HG03354 (cell line): ENCODE measurements around the gene PRICKLE1.
"Not testable (repeated sequence)": the region's sequence is repeated elsewhere in the genome, so short reads cannot be mapped to it uniquely, and the experiment has no call there.

Source experiments
- ATAC-seq: cut with Tn5 transposase; IDR thresholded peaks from one replicate; pipeline ENCODE4 v1.9.1; 2021; ENCODE audit warnings: mild to moderate bottlenecking; ENCODE audit not compliant: unreplicated experiment, poor library complexity, severe bottlenecking

Gene PRICKLE1

GRCh38 chr12:42564556-42564955 lies 25.0 kb downstream of the PRICKLE1 start:
- ATAC-seq: no peak

DNA sequence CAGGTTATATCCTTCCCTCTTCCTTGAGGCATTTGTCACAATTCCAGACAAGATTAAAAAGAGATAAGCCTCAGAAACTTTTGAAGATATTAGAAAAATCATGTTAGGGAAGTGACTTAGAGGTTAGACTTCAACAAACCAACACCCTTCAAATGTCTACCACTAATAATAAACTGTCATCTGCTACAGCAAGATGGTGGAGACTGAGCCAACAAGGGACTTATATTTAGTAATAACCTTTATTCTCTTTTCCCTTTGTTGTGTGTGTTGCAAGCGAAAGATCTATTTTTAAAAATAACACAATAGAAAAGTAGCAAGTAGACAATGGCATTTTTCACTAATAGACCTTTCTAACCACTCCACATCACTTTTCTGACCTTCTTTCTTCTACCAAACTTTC lies 28.6 kb downstream of the PRICKLE1 start:
- no peak for ATAC-seq

DNA sequence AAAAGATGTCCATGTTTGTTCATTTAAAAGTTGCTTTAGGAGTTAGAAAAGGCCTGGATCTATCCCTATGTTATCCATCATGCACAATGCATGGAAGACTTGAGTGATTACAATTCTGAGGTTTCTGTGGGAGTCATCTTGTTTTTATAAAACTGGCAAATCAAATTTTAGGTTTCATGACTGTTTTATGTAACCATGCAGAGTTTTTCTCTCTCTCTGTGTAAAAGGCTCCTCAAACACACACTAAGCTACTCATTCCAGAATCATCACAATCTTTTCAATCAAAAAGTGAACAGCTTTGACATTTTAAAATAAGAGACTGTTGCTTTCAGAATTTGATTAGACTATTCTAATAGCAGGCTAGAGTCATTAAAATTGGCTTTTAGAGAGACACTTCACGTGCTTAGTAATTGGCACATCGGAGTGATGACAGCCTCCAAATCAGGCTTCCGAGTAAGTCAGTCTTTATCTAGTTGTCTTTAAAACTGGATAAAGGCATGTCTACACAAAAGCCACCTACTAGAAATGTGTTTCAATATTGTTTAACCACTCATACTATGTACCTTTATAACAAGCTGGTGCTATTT lies 31.9 kb downstream of the PRICKLE1 start:
- ATAC-seq: no peak

GRCh38 chr12:42556917-42557316 lies 32.6 kb downstream of the PRICKLE1 start:
- no peak for ATAC-seq

GRCh38 chr12:42552822-42553221 lies 36.7 kb downstream of the PRICKLE1 start:
- ATAC-seq: no peak

GRCh38 chr12:42550800-42551199 lies 38.7 kb downstream of the PRICKLE1 start:
- ATAC-seq: no peak

- ATAC-seq: no peak
Measured at GRCh38 chr12:42546709-42547108, 42.8 kb downstream of the PRICKLE1 start.

GRCh38 chr12:42541965-42542364 lies 47.6 kb downstream of the PRICKLE1 start:
- ATAC-seq: no peak

- not testable (repeated sequence) for ATAC-seq
Measured at GRCh38 chr12:42541308-42541707, 48.2 kb downstream of the PRICKLE1 start.

DNA sequence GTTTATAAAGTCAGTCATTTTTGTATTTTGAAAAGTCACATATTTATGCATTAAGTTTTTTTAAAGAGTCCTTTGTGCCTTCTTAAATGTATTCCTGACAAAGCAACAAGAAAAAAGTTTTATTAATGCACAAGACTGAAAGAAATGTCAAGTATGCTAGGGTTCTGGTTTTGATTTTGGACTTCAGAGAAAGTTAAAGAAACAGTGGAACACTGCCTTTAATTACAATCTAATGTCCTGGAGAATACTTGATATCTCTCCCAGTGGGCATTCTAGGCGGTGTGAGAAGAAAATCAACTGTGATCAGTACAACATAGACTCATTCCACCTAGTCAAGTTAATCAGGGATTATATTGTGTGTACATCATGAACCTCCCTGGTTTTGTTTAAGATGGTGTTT lies 49.9 kb downstream of the PRICKLE1 start:
- no peak for ATAC-seq

GRCh38 chr12:42538203-42538602 lies 51.3 kb downstream of the PRICKLE1 start:
- ATAC-seq: no peak

DNA sequence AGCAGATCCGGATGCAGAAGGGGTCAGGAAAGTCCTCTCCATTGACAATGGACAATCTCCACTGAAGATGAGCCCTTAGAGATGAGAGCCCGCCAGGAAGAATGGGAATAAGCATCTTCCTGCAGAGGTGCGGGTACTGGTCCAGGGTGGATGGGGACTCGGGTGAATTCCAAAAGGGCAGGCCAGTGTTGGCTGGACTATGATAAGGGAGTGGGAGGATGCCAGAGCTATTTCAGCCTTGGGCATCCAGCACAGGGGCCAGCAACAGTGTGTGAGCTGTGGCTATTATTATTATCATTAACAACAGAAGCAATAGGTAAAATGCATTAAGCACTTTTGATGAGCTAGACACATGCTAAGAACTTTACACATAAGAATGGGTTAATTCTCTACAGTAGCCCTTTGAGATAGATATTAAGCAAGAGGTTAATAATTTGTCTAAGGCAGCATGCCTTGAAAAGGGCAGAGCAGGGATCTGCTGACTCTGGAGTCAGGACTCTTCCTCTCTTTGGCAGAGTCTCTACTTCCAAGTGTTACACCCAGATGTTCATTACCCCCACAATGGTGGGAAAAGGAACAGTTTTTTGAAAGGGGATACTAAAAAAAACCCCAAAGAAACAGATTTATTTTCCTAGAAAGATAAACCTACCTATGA lies 55.2 kb downstream of the PRICKLE1 start:
- ATAC-seq: no peak

- no peak for ATAC-seq
Measured at GRCh38 chr12:42530284-42530683, 59.3 kb downstream of the PRICKLE1 start.

- no peak for ATAC-seq
Measured at GRCh38 chr12:42525444-42525843, 64.1 kb downstream of the PRICKLE1 start.

DNA sequence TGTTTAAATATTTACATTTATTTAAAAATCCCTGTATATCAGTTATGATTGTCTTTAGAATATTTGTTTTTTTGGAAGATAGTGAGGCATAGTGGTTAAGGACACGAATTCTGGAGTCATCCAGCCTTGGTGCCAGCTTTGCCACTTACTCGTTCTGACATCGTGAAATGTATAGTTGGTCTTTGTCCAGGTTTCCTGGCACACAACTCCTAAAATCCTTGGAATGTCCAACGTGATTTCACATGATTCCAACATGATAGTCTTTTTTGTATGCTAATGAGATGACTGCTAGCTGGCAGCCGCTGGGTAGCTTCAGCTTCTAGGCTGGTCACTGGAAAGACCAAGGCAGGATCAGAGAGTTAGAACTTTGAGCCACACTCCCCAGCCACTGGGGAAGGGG lies 64.8 kb downstream of the PRICKLE1 start:
- no peak for ATAC-seq

- no peak for ATAC-seq
Measured at GRCh38 chr12:42516573-42516972, 73.0 kb downstream of the PRICKLE1 start.

GRCh38 chr12:42511656-42512055 lies 77.9 kb downstream of the PRICKLE1 start:
- no peak for ATAC-seq

- ATAC-seq: no peak
Measured at GRCh38 chr12:42510823-42511222, 78.7 kb downstream of the PRICKLE1 start.

GRCh38 chr12:42508913-42509460 lies 80.6 kb downstream of the PRICKLE1 start:
- no peak for ATAC-seq

GRCh38 chr12:42507565-42507964 lies 82.0 kb downstream of the PRICKLE1 start:
- no peak for ATAC-seq

DNA sequence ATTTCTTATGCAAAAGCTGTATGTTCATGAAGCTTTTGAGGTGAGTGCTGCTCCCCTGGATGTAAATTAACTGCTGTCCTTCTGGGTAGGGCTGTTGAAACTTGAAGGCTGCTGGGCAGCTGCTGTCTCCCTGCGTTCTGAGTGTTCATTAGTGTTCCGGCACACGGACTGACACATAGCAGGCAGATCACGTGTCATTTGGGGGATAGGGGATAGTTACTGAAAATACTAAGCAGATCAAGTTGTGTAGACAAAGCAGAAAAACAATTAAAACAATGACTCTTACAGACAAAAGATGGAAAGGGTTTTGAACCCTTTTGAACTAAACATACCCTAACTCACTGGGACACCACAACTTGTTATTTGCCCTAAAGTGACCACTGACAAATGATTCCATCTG lies 82.5 kb downstream of the PRICKLE1 start:
- no peak for ATAC-seq
